ENCODE results near the gene DGKE.

Gene DGKE

DNA sequence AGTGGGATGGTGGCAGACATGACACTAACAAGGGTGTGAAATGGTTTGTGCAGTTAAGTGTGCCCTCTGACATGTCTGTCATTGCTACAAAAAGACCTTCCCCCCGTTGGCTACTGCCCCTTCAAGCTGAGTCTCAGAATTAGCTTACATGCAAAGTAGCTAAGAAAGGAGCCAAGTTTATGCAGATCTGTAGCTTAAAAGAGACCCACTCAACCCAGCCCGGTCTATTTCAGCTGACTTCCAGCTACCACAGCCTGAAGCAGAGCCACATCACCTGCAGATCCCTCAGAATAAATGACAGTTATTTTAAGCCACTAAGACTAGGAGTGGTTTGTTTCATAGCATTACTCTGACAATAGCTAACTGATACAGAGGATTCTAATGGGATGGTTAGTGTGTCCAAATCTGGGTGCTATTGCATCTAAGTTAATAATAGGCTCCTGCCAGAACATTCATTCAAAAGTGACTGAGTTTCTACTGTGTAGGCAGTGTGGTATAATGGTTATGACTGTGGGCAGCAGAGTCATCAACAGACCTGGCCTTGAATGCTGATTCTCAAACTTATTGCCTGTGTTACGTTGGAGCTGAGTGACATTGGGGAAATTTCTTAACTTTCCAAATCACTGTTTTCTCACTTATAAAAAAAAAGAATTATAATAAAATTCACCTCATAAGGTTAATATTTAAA is 12.0 kb upstream of the DGKE start (continued):
- TF ChIP-seq MYNN (tag by site-specific recombination; IDR thresholded peaks at IDR 0.05; ENCODE audit: borderline replicate concordance), result no peak
- TF ChIP-seq, protein P1, sequence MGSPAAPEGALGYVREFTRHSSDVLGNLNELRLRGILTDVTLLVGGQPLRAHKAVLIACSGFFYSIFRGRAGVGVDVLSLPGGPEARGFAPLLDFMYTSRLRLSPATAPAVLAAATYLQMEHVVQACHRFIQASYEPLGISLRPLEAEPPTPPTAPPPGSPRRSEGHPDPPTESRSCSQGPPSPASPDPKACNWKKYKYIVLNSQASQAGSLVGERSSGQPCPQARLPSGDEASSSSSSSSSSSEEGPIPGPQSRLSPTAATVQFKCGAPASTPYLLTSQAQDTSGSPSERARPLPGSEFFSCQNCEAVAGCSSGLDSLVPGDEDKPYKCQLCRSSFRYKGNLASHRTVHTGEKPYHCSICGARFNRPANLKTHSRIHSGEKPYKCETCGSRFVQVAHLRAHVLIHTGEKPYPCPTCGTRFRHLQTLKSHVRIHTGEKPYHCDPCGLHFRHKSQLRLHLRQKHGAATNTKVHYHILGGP (tag by site-specific recombination; IDR thresholded peaks at IDR 0.05), result no peak
- TF ChIP-seq ZNF202 (tag by site-specific recombination; IDR thresholded peaks at IDR 0.05; ENCODE audit: borderline replicate concordance), result no peak
- TF ChIP-seq, protein P2, sequence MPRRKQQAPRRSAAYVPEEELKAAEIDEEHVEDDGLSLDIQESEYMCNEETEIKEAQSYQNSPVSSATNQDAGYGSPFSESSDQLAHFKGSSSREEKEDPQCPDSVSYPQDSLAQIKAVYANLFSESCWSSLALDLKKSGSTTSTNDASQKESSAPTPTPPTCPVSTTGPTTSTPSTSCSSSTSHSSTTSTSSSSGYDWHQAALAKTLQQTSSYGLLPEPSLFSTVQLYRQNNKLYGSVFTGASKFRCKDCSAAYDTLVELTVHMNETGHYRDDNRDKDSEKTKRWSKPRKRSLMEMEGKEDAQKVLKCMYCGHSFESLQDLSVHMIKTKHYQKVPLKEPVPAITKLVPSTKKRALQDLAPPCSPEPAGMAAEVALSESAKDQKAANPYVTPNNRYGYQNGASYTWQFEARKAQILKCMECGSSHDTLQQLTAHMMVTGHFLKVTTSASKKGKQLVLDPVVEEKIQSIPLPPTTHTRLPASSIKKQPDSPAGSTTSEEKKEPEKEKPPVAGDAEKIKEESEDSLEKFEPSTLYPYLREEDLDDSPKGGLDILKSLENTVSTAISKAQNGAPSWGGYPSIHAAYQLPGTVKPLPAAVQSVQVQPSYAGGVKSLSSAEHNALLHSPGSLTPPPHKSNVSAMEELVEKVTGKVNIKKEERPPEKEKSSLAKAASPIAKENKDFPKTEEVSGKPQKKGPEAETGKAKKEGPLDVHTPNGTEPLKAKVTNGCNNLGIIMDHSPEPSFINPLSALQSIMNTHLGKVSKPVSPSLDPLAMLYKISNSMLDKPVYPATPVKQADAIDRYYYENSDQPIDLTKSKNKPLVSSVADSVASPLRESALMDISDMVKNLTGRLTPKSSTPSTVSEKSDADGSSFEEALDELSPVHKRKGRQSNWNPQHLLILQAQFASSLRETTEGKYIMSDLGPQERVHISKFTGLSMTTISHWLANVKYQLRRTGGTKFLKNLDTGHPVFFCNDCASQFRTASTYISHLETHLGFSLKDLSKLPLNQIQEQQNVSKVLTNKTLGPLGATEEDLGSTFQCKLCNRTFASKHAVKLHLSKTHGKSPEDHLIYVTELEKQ (tag by site-specific recombination; IDR thresholded peaks at IDR 0.05; ENCODE audit: borderline replicate concordance), result no peak
- no peak for TF ChIP-seq ZBTB21 (tag by site-specific recombination; IDR thresholded peaks at IDR 0.05)

- POLR2A ChIA-PET, result no interaction called here
- Histone ChIP-seq H3K4me1 (ENCODE audit: control insufficient read depth, insufficient read depth, low read length) (peaks cover 3% of the 10 kb centered on the region; the same call in 1 of the 2 replicates), H3K36me3 (ENCODE audit: control insufficient read depth in 2 of 2, insufficient read depth in 1 of 2, low read length in 2 of 2) (no peaks in the 10 kb centered on the region), H3K4me3 (ENCODE audit: low read depth, low read length) (no peak overlapping the region), H3K9me3 (ENCODE audit: control insufficient read depth, insufficient read depth, low read depth, low read length) (no peaks in the 10 kb centered on the region), H3K27ac (ENCODE audit: extremely low read depth, low read depth, low read length) (no peak overlapping the region)
- TF ChIP-seq, protein P3, sequence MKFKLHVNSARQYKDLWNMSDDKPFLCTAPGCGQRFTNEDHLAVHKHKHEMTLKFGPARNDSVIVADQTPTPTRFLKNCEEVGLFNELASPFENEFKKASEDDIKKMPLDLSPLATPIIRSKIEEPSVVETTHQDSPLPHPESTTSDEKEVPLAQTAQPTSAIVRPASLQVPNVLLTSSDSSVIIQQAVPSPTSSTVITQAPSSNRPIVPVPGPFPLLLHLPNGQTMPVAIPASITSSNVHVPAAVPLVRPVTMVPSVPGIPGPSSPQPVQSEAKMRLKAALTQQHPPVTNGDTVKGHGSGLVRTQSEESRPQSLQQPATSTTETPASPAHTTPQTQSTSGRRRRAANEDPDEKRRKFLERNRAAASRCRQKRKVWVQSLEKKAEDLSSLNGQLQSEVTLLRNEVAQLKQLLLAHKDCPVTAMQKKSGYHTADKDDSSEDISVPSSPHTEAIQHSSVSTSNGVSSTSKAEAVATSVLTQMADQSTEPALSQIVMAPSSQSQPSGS (tag by site-specific recombination; IDR thresholded peaks at IDR 0.05; ENCODE audit: low read depth), result no peak
- TF ChIP-seq ZNF626 (tag by site-specific recombination; IDR thresholded peaks at IDR 0.05) (no peak), ZNF623 (tag by site-specific recombination; IDR thresholded peaks at IDR 0.05) (no peak), ZNF423 (tag by site-specific recombination; IDR thresholded peaks at IDR 0.05) (no peak), YY1 (tag by site-specific recombination; IDR thresholded peaks at IDR 0.05) (no peak), ZNF280D (tag by site-specific recombination; IDR thresholded peaks at IDR 0.05) (no peak), ZBTB8A (tag by site-specific recombination; IDR thresholded peaks at IDR 0.05) (no peak), SALL2 (tag by site-specific recombination; IDR thresholded peaks at IDR 0.05; ENCODE audit: borderline replicate concordance) (no peak), ZNF184 (tag by site-specific recombination; IDR thresholded peaks at IDR 0.05) (no peak), ZNF791 (tag by site-specific recombination; IDR thresholded peaks at IDR 0.05) (no peak), ZNF24 (tag by site-specific recombination; IDR thresholded peaks at IDR 0.05) (no peak), FEZF1 (tag by site-specific recombination; IDR thresholded peaks at IDR 0.05) (no peak), ZNF433 (tag by site-specific recombination; IDR thresholded peaks at IDR 0.05; ENCODE audit: low read depth) (no peak), ZNF707 (tag by site-specific recombination; IDR thresholded peaks at IDR 0.05) (no peak), KLF10 (tag by site-specific recombination; IDR thresholded peaks at IDR 0.05) (no peak)
- TF ChIP-seq, protein P4, sequence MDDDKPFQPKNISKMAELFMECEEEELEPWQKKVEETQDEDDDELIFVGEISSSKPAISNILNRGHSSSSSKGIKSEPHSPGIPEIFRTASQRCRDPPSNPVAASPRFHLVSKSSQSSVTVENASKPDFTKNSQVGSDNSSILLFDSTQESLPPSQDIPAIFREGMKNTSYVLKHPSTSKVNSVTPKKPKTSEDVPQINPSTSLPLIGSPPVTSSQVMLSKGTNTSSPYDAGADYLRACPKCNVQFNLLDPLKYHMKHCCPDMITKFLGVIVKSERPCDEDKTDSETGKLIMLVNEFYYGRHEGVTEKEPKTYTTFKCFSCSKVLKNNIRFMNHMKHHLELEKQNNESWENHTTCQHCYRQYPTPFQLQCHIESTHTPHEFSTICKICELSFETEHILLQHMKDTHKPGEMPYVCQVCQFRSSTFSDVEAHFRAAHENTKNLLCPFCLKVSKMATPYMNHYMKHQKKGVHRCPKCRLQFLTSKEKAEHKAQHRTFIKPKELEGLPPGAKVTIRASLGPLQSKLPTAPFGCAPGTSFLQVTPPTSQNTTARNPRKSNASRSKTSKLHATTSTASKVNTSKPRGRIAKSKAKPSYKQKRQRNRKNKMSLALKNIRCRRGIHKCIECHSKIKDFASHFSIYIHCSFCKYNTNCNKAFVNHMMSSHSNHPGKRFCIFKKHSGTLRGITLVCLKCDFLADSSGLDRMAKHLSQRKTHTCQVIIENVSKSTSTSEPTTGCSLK (tag by site-specific recombination; IDR thresholded peaks at IDR 0.05), result no peak
- CTCF ChIA-PET, result interaction anchor here (0.6 to 4.5 kb wide), 3 partner anchors 18 to 167 kb away, joined by 3 to 22 read pairs (median 4); no protein-coding TSS in a partner anchor
These were observed 11.2 kb upstream of the DGKE start for GRCh38 chr17:56822725-56823124.

Measured in HEK293 (cell line).